ENCODE data around the gene COPS7A.

Gene COPS7A

DNA sequence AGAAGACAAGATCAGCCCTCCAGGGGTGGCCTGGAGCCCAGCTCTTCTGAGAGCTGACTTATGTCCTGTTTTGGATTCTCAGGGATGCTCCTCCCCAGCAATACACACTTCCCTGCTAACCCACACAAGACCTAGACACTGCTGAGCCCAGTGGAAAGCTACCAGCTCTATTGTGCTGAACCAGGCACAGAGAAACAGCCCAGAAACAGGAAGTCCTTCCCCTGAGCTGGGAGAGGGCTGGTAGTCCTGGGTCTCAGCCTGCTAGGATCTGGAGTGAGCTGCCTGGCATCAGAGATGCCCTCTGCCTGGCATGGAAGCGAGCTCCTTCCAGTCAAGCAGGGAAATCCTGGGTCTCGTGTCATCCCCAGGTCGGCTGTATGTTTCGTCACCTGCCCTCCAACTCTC, 47.2 kb downstream of the COPS7A start:
- DNase-seq: peak; percentile 72

- no peak for DNase-seq
These were observed 47.9 kb downstream of the COPS7A start for GRCh38 chr12:6771509-6772330.

- DNase-seq: peak; percentile 27
These were observed 48.5 kb downstream of the COPS7A start, which contains the start of gene LAG3 for GRCh38 chr12:6772331-6772695. Gene LAG3 (plus strand): TSS chr12:6772520. CDS start chr12:6772853, 333 bp downstream.

- no peak for DNase-seq
These were observed 49.1 kb downstream of the COPS7A start for GRCh38 chr12:6772726-6773589.

GRCh38 chr12:6773590-6774351, 49.9 kb downstream of the COPS7A start:
- DNase-seq: no peak

- no peak for DNase-seq
These were observed 50.7 kb downstream of the COPS7A start for GRCh38 chr12:6774499-6775062.

GRCh38 chr12:6775185-6776174, 51.6 kb downstream of the COPS7A start:
- DNase-seq: no peak

- no peak for DNase-seq
These were observed 53.5 kb downstream of the COPS7A start for GRCh38 chr12:6777386-6777785.

DNA sequence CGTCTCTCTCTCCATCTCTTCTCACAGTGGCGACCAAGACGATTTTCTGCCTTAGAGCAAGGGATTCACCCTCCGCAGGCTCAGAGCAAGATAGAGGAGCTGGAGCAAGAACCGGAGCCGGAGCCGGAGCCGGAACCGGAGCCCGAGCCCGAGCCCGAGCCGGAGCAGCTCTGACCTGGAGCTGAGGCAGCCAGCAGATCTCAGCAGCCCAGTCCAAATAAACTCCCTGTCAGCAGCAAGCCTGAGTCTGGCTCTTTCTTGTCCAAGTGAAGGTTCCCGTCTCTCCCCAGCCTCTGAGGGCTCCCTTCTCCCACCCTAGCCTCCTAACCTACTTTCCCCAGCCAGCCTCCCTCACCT, 54.3 kb downstream of the COPS7A start:
- peak; percentile 26 for DNase-seq

GRCh38 chr12:6778574-6779550, 55.0 kb downstream of the COPS7A start:
- DNase-seq: peak; percentile 84

- peak; percentile 35 for DNase-seq
These were observed 56.0 kb downstream of the COPS7A start for GRCh38 chr12:6779708-6780432.

DNA sequence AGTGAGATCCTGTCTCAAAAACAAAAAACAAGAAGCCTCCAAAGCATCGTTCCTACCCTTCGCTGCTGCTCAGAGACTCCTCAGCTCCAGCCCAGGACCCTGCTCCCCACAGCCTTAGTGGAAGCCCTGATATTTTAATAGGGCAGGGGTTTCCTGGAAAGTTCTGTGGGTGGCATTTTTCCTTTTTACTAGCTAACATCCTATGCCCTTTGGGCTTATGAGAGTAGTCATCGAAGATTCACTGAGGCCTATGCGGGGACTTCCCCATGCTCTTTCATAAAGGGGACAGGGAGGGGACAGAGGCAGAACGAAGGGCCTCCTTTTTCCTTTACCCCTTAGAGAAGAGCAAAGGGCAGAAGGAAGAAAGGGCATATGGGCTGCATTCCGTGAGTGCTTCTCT, 56.7 kb downstream of the COPS7A start:
- DNase-seq: no peak
